Measurements from ENCODE around the gene RAD51B. TPM values are rescaled to one million over a fixed set of nuclear protein-coding genes. Genes with fewer than 3 reads are reported as not detected.

Gene RAD51B
- total RNA-seq, 1 experiment from 2014 or later: 7.2 TPM

DNA sequence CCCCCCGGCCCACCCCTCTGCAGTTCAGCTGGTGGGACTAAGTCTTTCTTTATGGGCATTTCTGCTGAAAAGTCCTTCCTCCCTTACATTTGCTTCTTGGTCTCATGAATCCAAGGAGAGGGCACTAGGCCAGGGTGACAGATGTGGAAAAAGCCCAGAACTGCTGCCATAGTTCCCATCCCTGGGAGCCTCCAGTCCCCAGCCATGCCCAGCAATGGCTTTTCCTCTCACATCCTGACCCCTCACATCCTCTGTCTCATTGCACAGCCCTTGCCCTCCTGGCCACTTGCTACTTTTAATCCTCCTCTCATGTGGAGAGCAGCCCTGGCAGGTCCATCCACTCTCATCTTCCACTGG is 850.8 kb downstream of the RAD51B start:
- no peak for DNase-seq
- H3K9me3 ChIP-seq: no peaks in the 10 kb centered on the region
- H3K27me3 ChIP-seq: no peaks in the 10 kb centered on the region
- no peaks in the 10 kb centered on the region for H3K36me3 ChIP-seq
- no peak overlapping the region for H3K4me3 ChIP-seq

DNA sequence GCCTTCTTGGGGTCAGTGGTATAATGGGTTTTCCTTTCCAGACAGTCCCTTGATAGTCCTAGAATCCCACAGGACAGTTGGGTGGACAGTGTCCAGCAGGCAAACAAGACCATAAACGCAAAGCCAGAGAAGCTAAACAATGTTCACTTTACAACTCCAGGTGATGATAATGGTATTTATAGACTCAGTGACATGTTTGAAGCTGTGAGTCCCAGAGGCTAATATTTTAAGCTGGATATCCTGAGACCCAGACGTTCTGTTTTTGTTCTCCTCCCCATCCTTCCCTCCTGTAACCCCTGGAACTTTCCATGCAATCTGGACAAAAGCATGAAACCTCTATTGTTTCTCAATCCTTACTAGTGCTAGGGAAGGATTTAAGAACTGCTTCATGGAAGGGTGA is 852.3 kb downstream of the RAD51B start:
- no peaks in the 10 kb centered on the region for H3K27me3 ChIP-seq
- H3K9me3 ChIP-seq: no peaks in the 10 kb centered on the region
- H3K4me3 ChIP-seq: no peak overlapping the region
- no peaks in the 10 kb centered on the region for H3K36me3 ChIP-seq
- no peak for DNase-seq

DNA sequence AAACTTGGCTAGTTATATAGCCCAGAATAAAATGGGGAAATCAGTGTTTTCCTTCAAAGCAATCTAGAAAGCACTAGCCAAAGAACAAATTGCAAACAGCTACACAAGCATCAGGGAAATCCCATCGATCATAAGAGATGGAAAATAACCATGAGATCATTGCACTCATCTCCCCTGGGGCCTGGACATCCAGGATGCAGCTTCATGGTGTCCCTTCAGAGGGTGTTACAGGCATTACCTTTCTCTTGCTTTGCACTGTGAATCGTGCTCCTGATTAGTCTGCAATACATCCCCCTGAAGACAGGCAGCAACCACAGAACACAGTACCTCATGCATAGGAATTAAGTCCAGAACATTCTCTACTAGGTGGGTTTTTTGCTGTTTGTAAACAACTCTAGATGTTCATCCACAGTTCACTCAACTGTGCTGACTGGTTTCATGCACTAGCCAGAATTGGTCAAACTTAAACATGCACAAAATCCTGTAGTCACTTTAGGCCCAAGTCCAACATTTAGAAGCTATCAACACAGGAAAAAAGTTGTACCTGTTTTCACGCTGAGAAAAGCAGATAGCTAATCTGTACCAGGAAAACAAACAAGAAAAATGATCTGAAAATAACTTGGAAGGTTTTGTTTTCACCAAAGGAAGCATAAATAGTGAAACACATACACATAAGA is 853.2 kb downstream of the RAD51B start:
- Histone ChIP-seq H3K9me3 (no peaks in the 10 kb centered on the region), H3K27me3 (no peaks in the 10 kb centered on the region), H3K36me3 (no peaks in the 10 kb centered on the region), H3K4me3 (no peak overlapping the region)
- no peak for DNase-seq

DNA sequence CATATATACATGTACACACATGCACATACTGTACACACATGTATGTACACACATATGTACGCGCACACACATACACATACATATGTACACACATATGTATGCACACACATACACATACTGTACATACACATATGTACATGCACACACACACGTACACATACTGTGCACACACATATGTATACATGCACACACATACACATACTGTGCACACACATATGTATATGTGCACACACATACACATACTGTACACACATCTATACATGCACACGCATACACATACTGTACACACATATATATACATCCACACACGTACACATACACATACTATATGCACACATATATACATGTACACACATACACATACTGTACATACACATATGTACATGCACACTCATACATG is 853.9 kb downstream of the RAD51B start:
- Histone ChIP-seq H3K27me3 (no peaks in the 10 kb centered on the region), H3K9me3 (no peaks in the 10 kb centered on the region), H3K4me3 (no peak overlapping the region), H3K36me3 (no peaks in the 10 kb centered on the region)
- no peak for DNase-seq

DNA sequence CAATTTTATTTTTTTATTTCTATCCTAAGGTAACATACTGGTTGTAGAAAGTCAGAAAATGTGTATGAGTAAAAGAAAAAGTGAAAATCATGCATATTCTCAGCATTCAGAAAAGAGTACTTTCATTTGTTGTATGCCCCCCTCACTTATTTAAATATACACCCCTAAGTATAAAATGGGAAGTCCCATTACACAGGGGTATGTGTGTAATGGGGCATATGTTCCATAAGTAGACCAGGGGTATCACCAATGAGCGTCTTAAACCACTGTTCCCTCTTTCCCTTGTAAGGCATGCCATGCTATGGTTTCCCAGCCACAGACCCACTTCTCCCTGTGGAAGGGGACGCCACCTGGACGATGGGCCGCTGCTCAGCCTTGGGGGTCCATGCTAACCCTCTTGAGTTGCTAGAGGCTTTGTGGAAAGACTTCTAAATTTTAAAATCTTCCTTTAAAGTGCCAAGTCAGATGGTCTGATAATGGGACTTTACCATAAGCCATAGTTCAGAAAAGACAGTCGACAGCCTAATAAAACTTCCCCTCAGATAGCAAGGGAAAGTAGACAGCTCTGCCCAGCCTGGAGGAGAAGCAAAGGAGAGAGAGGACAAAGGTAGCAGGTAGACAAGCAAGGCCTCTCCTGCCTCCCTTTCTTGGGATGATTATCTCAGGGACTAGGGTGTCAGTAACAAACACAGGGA is 855.1 kb downstream of the RAD51B start:
- H3K9me3 ChIP-seq: no peaks in the 10 kb centered on the region
- DNase-seq: no peak
- H3K36me3 ChIP-seq: no peaks in the 10 kb centered on the region
- H3K27me3 ChIP-seq: no peaks in the 10 kb centered on the region
- no peak overlapping the region for H3K4me3 ChIP-seq

DNA sequence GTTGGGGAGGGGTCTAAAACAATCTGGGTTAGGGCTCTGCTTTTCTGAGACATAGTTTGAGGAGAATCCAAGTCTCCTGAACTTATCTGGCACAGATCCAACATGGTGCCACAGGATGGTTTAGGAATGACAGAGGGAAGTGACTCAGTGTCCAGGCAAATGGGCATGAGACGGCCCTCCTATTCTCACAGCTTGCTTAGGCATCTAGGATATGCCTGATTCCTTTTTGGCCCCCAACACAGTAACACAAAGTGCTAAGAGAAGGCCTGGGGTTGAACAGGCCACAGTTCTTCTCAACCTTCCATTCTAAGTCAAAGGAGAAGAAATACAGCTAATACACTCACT is 855.6 kb downstream of the RAD51B start:
- DNase-seq: peak; percentile 53
- H3K36me3 ChIP-seq: no peaks in the 10 kb centered on the region
- H3K9me3 ChIP-seq: peaks cover 3% of the 10 kb centered on the region; the same call in 1 of the 2 replicates
- H3K4me3 ChIP-seq: no peak overlapping the region
- H3K27me3 ChIP-seq: no peaks in the 10 kb centered on the region

DNA sequence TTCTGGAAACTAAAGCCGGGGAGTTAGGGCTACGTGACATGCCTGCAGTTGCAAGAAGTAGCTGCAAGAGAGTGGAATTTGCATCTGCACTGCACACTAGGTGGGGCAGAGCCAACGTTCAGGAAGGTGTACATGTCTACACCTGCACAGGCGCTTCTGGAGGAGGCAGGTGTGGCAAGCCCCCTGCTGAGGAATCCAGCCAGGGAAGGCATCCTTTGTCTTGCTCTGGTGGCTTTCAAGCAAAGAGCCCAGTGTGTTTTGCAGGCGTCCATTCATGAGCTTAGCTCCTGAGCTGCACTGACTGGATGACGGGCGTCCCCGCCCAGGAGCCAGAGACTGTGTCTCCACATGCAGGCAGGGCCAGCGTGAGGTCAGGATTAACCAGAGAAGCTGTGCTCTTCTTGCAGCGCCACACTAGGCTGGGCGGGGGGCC is 856.9 kb downstream of the RAD51B start:
- H3K27me3 ChIP-seq: no peaks in the 10 kb centered on the region
- no peaks in the 10 kb centered on the region for H3K36me3 ChIP-seq
- H3K4me3 ChIP-seq: no peak overlapping the region
- H3K9me3 ChIP-seq: peaks cover 3% of the 10 kb centered on the region; the same call in 1 of the 2 replicates
- no peak for DNase-seq

DNA sequence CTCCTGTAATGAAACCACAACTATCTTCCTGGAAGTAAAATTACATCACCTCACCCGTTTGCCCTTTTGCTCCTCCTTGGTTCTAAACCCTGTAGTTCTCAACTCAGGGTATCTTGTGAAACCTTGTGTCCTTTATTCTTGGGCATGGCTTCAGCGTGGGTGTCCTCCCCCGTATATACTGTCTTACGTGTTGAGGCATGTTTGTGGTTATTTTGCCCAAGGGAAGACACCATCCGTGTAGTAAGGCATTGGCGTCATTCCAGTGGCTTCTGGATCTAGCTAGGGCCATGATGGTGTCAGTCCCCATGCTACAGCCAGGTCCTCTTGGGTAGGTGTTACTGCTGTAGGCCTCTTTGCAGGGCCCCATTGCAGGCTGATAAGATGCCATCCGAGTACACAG is 857.9 kb downstream of the RAD51B start:
- no peak overlapping the region for H3K4me3 ChIP-seq
- no peaks in the 10 kb centered on the region for H3K27me3 ChIP-seq
- no peaks in the 10 kb centered on the region for H3K36me3 ChIP-seq
- DNase-seq: no peak
- peaks cover 3% of the 10 kb centered on the region; the same call in 1 of the 2 replicates for H3K9me3 ChIP-seq

DNA sequence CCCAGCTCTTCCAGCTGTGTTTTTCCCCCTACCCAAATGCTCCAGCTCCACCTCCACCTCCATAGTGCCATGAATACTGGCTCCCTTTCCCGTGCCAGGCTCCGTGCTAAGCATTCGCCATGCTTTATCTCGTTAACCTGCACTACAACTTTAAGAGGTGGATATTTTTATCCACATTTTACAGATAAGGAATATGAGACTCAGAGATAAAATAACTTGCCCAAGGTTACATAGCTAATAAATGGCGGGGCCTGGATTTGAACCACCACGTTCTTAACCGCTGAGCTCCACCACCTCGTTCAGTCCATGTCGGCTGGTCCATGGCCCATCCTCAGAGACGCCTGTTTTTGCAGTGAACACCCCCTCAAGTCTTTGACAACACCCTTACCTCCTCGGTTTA is 858.3 kb downstream of the RAD51B start:
- no peaks in the 10 kb centered on the region for H3K27me3 ChIP-seq
- peaks cover 3% of the 10 kb centered on the region; the same call in 1 of the 2 replicates for H3K9me3 ChIP-seq
- no peak overlapping the region for H3K4me3 ChIP-seq
- no peak for DNase-seq
- no peaks in the 10 kb centered on the region for H3K36me3 ChIP-seq

DNA sequence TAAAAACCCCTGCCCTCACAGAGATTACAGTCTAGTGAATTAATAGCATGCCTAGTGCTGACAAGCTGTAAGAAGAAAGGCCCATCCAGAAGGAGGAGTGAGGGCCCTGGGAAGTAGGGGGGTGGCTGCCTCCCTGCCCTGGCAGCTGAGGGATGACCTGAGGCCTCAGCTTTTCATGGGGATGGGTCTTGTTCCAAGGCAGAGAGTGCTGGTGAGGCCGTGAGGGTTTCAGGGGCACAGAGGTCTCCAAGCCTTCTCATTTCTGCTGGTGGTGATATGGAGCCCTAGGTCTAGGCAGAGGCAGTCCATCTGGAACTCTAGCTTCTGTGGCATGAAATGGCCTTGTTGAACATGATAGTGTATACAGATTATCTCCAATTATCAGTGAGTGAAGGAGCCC is 858.9 kb downstream of the RAD51B start:
- H3K27me3 ChIP-seq: no peaks in the 10 kb centered on the region
- no peak for DNase-seq
- no peak overlapping the region for H3K4me3 ChIP-seq
- peaks cover 3% of the 10 kb centered on the region; the same call in 1 of the 2 replicates for H3K9me3 ChIP-seq
- H3K36me3 ChIP-seq: no peaks in the 10 kb centered on the region

DNA sequence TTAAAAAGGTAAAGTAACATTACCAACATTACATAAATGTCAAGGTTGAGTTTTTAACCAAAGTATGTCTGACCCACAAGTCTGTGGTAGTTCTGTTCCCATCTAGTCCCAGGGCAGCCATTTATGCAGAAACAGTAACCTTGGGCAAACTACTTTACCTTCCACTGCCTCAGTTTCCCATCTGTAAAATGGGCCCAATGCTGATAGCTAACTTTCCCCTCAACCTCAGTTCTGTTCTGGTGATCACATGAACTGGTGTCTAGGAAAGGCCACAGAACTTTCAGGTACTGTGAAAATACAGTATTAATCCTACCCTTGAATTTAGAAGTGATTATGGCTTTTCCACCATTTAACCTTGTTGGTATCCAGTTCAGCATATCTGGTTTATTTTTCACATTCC is 859.7 kb downstream of the RAD51B start:
- H3K9me3 ChIP-seq: peaks cover 3% of the 10 kb centered on the region; the same call in 1 of the 2 replicates
- no peaks in the 10 kb centered on the region for H3K27me3 ChIP-seq
- no peak overlapping the region for H3K4me3 ChIP-seq
- H3K36me3 ChIP-seq: no peaks in the 10 kb centered on the region
- DNase-seq: no peak

DNA sequence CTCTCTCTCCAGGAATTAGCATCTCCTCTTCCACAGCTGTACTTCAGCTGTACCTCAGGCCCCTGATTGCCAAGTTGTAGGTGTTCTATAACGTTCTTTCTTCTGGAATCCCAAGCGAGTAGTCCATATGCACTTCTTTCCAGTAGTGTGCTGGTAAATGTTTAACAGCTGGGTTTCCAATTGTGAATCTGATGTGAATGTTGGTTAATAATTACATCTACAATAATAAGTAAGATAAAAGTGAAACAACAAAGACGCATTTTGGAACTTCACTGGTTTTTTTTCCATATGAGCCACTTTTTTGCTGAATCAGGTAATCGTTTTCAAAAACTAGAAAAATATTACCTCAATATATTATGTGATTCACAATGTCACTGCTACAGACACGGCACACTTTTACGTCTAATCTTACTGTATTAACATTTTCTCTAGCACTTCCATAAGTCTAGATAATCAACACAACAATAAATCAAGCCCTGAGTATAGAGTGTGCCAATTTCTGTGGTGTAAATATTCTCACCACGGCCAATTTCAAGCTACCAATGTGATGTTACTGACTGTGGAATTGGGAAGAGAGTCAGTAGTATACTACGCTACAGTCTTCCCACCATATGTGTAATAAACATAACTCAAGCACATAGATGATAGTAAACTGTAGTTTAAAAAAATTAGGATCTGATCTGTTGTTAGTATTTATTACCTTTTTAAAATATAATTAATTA is 860.3 kb downstream of the RAD51B start:
- Histone ChIP-seq H3K4me3 (no peak overlapping the region), H3K27me3 (no peaks in the 10 kb centered on the region), H3K36me3 (no peaks in the 10 kb centered on the region), H3K9me3 (peaks cover 3% of the 10 kb centered on the region; the same call in 1 of the 2 replicates)
- DNase-seq: no peak

DNA sequence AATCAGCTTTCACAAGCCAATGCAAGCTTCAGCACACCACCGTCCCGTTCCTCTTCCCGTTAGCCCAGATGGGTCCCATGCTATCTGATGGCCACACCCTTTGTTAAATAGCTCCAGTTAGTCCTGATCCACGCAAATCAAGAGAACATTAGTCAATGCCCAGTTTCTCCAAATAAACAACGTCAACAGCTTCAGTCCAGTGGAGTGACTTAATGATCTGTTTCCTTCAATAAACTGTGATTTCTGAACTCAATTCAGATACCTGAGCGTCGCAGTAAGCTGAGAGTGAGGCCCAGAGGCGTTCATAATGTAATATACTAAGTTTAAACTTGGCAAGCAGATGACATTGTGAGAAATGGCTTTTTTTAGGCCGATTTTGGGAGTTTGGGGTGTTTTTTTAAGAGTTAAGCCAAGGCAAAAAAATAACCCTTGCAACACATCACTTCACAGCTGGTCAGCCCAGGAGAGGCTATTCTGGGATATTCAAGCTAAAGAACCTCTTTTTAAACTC is 861.0 kb downstream of the RAD51B start:
- H3K4me3 ChIP-seq: no peak overlapping the region
- no peak for DNase-seq
- H3K27me3 ChIP-seq: no peaks in the 10 kb centered on the region
- peaks cover 3% of the 10 kb centered on the region; the same call in 1 of the 2 replicates for H3K9me3 ChIP-seq
- H3K36me3 ChIP-seq: no peaks in the 10 kb centered on the region

DNA sequence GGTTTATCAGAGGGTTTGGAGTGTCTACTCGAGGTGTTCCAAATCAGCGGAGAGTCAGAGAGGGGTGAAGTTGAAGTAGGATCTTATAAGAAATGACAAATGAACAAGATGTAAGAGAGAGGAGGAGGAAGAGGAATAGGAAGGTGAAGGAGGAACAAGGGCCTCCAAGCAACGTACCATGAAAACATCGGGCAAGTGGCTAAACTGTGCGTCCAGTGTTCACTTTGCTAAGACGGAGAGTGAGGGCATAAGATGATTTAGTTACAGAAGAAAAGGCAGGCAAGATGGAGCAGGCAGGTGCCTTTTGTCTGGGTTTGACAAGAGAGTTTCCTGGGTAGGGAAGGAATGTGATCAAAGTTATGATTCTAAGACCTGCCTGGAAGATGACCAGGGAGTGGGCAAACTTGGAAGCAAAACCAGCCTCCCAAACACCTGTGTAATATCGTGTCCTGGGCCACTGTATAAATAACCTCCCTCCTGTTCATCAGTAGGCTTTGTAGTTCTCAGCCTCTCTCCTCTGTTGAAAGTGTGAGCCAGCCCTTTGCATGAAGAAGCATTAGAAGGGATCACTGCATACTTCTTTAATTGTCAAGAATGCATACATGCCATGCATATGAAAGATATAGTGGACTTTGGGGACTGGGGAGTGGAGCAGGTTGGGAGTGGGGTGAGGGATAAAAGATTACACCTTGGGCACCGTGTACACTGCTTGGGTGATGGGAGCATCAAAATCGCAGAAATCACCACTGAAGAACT is 861.9 kb downstream of the RAD51B start:
- Histone ChIP-seq H3K36me3 (no peaks in the 10 kb centered on the region), H3K9me3 (peaks cover 3% of the 10 kb centered on the region; the same call in 1 of the 2 replicates), H3K27me3 (no peaks in the 10 kb centered on the region), H3K4me3 (no peak overlapping the region)
- DNase-seq: no peak

DNA sequence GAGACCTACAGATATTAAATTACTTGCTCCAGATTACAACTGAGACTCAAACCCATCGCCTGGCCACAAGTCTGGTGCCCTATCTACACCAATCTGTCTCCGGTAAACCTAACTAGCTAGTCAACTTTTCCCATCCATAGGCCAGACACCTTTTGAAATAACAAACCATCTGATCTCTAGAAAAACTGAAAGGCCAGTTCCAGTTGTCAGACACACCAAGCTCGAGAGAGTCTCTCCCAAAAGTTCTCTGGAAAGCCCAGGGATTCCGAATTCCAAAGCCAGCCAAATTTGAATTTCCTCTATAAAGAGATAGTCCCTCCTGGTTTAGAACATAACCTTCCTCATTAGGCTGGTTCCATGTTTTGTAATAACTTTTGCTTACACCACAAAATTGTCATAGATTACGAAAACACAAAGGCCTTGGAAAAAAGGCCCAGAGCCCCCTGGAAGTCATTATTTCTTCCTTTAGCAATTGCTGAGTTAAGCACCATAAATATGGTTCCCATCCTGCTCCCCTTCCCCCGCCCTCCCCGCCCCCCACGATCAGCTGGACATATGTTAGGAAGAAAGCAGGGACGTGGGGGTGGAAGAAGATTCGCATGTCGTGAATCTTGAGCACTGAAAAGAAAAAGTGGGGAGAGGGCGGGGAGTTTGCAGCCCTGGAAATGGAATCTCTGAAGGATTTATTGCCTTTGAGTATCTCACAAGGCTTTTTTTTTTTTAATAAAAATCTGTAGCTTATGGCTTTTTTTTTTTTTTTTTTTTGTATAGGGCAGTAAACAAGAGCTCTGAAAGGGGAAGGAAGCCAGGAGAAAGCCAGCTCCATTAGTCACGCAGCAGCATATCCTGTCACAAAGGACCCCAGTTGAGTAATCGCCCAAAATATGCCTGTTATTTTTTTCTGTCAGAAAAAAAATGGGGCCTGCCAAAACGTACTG is 862.9 kb downstream of the RAD51B start:
- Histone ChIP-seq H3K27me3 (no peaks in the 10 kb centered on the region), H3K9me3 (peaks cover 3% of the 10 kb centered on the region; the same call in 1 of the 2 replicates), H3K4me3 (no peak overlapping the region), H3K36me3 (no peaks in the 10 kb centered on the region)
- DNase-seq: peak; percentile 85

DNA sequence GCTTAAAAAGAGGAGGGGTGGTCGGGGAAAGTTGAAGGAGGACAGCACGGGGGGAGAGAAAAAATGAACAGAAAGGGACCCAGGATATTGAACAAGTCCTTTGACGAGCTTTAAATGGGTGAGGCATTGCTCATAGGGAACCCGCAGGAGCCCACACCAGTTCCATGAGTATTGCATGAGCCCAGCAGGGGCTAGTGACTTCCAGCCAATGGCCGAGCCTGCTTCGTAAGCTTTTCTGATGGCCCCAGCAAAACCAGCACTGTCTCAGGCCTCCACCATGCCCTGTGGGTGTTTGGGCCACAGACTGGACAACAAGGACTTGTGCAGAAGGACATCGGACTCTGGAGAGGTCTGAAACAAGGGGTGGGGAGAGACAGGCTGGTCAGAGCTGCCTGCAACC is 863.7 kb downstream of the RAD51B start:
- Histone ChIP-seq H3K36me3 (no peaks in the 10 kb centered on the region), H3K4me3 (no peak overlapping the region), H3K9me3 (peaks cover 3% of the 10 kb centered on the region; the same call in 1 of the 2 replicates), H3K27me3 (no peaks in the 10 kb centered on the region)
- peak; percentile 39 for DNase-seq

All from MG63 (cell line).